Stimulated activated memory B cell treated with anti-CD40 and anti-IgM and Interleukin-4, amounts not matched to agents 10 μg/mL and 1 μg/mL and 100 μg/mL, for 72 hours (primary cell): ENCODE measurements around the gene SF3A1.

Experiments
- ATAC-seq: fragments of 150-1000 bp; cut with Tn5 transposase; 2 replicates; pipeline ENCODE4 v1.10.0; 2021
- H3K27ac Mint-ChIP-seq: one replicate; pipeline ENCODE4 v1.8.0; 2022; ENCODE audit warnings: mild to moderate bottlenecking, mixed read lengths
- H3K27me3 Mint-ChIP-seq: one replicate; pipeline ENCODE4 v1.8.0; 2022; ENCODE audit warnings: mixed read lengths
- H3K36me3 Mint-ChIP-seq: one replicate; pipeline ENCODE4 v1.8.0; 2022; ENCODE audit warnings: mixed read lengths
- H3K4me1 Mint-ChIP-seq: one replicate; pipeline ENCODE4 v1.8.0; 2022; ENCODE audit warnings: mixed read lengths
- H3K4me3 Mint-ChIP-seq: one replicate; pipeline ENCODE4 v1.8.0; 2022; ENCODE audit warnings: mild to moderate bottlenecking, moderate library complexity, mixed read lengths
- H3K9me3 Mint-ChIP-seq: one replicate; pipeline ENCODE4 v1.8.0; 2022; ENCODE audit warnings: mixed read lengths

SF3A1 gene

GRCh38 chr22:30371981-30372380, 15.3 kb upstream of the SF3A1 start:
- Mint-ChIP-seq H3K9me3 (no peaks in the 10 kb centered on the region), H3K36me3 (peaks cover 5% of the 10 kb centered on the region), H3K27ac (no peak overlapping the region), H3K4me3 (no peak overlapping the region), H3K4me1 (no peaks in the 10 kb centered on the region), H3K27me3 (no peaks in the 10 kb centered on the region)
- ATAC-seq = no peak

DNA sequence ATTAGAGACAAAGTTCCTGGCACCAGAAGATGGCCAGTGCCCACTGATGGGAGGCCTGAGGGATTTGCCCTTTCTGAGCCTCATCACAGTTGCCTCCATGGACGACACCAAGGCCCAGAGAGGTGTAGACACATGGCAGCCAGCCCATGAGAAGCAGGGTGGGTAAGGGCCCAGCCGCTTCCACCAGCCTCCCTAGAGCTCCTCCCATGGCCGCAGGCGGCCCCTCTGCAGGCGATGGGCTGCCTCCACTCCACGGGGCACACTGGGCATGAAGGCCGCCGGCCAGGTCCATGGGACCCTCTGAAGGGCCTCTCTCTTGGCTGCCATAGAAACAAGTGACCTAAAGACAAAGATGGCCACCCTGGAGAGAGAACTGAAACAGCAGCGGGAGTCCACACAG, 14.6 kb upstream of the SF3A1 start:
- H3K36me3 Mint-ChIP-seq = peaks cover 10% of the 10 kb centered on the region
- H3K27me3 Mint-ChIP-seq = no peaks in the 10 kb centered on the region
- no peaks in the 10 kb centered on the region for H3K9me3 Mint-ChIP-seq
- no peaks in the 10 kb centered on the region for H3K4me1 Mint-ChIP-seq
- no peak for ATAC-seq
- no peak overlapping the region for H3K4me3 Mint-ChIP-seq
- no peak overlapping the region for H3K27ac Mint-ChIP-seq

DNA sequence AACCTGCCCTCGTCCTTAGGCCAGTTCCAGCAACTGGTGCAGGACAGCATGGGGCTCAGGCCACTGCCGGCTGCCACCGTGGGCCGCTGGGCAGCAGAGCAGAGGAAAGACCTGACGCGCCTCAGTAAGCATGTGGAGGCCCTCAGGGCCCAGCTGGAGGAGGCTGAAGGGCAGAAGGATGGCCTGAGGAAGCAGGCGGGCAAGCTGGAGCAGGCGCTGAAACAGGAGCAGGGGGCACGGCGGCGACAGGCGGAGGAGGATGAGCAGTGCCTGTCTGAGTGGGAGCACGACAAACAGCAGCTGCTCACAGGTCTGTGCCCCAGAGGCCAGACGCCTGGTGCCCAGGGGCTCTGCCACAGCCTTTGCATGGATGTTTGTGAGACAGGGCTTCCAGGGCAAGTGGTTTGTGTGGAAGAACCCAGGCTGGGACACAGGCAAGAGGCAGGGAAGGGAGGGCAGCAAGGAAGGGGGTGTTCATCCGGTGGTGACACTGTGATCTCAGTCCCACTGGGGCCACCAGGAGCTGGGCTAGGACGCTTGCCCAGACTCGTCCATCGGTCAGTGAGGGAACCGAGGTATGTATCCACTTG, 14.0 kb upstream of the SF3A1 start:
- Mint-ChIP-seq H3K27ac (no peak overlapping the region), H3K4me1 (no peaks in the 10 kb centered on the region), H3K9me3 (no peaks in the 10 kb centered on the region), H3K27me3 (no peaks in the 10 kb centered on the region), H3K4me3 (no peak overlapping the region), H3K36me3 (peaks cover 14% of the 10 kb centered on the region)
- no peak for ATAC-seq

GRCh38 chr22:30368420-30368819, 11.7 kb upstream of the SF3A1 start:
- H3K4me3 Mint-ChIP-seq = no peak overlapping the region
- no peaks in the 10 kb centered on the region for H3K27me3 Mint-ChIP-seq
- no peaks in the 10 kb centered on the region for H3K9me3 Mint-ChIP-seq
- no peak for ATAC-seq
- H3K36me3 Mint-ChIP-seq = peaks cover 15% of the 10 kb centered on the region
- no peaks in the 10 kb centered on the region for H3K4me1 Mint-ChIP-seq
- H3K27ac Mint-ChIP-seq = no peak overlapping the region

DNA sequence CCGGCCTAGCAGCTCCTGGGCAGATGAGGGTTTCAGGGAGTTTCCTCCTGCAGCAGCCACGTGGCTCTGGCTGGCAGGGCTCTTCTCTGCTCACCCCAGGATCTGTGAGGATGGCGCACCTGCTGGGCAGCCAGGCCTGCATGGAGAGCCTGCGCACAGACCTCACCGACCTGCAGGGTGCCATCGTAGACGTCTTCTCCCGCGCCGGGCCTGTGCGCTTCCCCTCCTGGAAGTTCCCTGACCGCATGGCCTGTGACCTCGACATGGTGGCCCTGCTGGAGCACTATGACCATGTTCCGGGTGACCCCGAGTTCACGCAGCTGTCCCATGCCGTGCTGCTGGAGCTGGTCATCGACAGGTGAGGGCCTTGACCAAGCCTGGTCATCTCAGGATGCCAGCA, 9.2 kb upstream of the SF3A1 start:
- Mint-ChIP-seq H3K27ac (no peak overlapping the region), H3K4me1 (no peaks in the 10 kb centered on the region), H3K4me3 (no peak overlapping the region)

GRCh38 chr22:30362651-30363281, 6.1 kb upstream of the SF3A1 start:
- Mint-ChIP-seq H3K27ac (no peak overlapping the region), H3K27me3 (no peaks in the 10 kb centered on the region), H3K9me3 (no peaks in the 10 kb centered on the region), H3K4me3 (no peak overlapping the region), H3K36me3 (peaks cover 15% of the 10 kb centered on the region), H3K4me1 (peaks cover 5% of the 10 kb centered on the region)
- peak; percentile 27 for ATAC-seq

More for the DNA sequence above, 9.2 kb upstream of the SF3A1 start:
- Mint-ChIP-seq H3K9me3 (no peaks in the 10 kb centered on the region), H3K36me3 (peaks cover 15% of the 10 kb centered on the region), H3K27me3 (no peaks in the 10 kb centered on the region)
- no peak for ATAC-seq

DNA sequence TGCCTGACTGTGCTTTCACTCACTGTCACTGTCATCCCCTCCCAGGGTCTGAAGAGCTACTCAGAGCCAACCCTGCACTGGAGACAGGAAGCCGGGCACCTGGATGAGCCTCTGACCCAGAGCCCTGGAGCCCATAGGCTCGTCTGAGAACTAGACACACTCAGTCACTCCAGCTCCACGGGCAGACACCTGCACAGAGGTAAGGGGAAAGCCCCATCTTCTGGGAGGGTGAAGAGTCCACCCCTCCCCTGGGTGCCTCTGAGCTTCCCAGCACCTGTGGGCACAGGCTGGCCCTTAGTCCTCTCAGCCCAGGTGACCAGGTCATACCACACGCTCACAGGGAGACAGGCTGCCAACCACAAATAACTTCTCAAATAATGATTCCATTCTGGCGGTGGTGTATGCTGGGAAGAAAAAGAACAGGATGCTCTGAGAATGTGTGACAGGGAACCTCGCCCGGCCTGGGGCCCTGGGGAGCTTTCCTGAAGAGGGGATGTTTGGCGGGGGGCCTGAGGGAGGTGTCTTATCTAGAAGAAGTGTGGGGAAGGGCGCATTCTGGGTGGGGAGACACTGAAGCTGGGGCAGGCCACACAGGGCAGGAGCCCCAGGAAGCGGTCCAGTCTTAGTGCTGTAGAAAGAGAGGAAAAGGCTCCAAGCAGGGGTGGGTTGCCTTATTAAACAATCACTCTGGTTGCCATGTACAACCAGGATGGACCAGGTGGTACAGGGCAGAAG, 5.4 kb upstream of the SF3A1 start:
- Mint-ChIP-seq H3K36me3 (peaks cover 15% of the 10 kb centered on the region), H3K4me3 (no peak overlapping the region), H3K4me1 (peaks cover 12% of the 10 kb centered on the region), H3K27me3 (no peaks in the 10 kb centered on the region), H3K27ac (no peak overlapping the region), H3K9me3 (no peaks in the 10 kb centered on the region)
- ATAC-seq = no peak

- Mint-ChIP-seq H3K4me3 (no peak overlapping the region), H3K27ac (no peak overlapping the region), H3K9me3 (no peaks in the 10 kb centered on the region), H3K27me3 (no peaks in the 10 kb centered on the region), H3K36me3 (peaks cover 10% of the 10 kb centered on the region), H3K4me1 (peaks cover 44% of the 10 kb centered on the region)
- ATAC-seq = no peak
These were observed 1.8 kb upstream of the SF3A1 start for GRCh38 chr22:30358541-30358940.

DNA sequence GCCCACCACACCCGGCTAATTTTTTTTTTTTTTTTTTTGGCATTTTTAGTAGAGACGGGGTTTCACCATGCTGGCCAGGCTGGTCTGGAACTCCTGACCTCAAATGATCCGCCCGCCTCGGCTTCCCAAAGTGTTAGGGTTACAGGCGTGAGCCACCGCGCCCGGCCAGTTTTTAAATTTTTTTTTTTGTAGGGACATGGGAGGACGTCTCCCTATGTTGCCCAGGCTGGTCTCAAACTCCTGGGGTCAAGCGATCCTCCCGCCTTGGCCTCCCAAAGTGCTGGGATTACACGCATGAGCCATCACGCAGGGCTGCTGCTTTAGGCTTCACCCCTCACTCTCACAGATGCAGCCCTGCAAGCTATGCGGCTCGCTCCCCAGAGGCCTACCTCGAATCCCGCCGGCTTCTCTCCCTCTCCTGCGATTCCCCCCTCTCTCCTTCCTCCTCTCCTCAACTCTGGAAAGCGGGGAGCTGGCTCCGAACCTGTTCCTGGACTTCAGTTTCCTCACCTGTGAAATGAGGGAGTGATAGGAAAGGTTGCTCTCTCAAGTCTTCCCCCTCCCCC, 1.0 kb upstream of the SF3A1 start:
- Mint-ChIP-seq H3K4me1 (peaks cover 45% of the 10 kb centered on the region), H3K4me3 (peak overlapping the region; percentile 95), H3K27ac (peak overlapping the region; percentile 90)

DNA sequence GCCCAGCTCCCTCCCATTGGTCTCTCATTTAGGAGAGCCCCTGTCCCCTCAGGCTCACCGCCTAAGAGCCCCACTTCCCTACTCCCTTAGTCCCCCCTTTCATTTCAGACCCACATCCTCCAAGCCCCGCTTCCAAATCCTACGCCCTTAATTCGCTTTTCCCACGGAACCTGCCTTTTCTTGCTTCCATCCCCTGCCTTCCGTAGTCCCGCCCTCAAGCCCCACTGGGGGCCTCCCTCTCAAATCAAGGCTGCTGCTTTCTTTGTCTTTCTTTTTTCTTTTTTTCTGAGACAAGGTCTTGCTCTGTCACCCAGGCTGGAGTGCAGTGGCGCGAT, 509 bp upstream of the SF3A1 start:
- no peaks in the 10 kb centered on the region for H3K9me3 Mint-ChIP-seq
- H3K4me1 Mint-ChIP-seq = peaks cover 46% of the 10 kb centered on the region
- H3K36me3 Mint-ChIP-seq = peaks cover 17% of the 10 kb centered on the region
- H3K4me3 Mint-ChIP-seq = peak overlapping the region; percentile 95
- H3K27ac Mint-ChIP-seq = peak overlapping the region; percentile 90
- ATAC-seq = peak; percentile 1
- H3K27me3 Mint-ChIP-seq = no peaks in the 10 kb centered on the region

More for the DNA sequence above, 1.0 kb upstream of the SF3A1 start:
- Mint-ChIP-seq H3K27me3 (no peaks in the 10 kb centered on the region), H3K36me3 (peaks cover 11% of the 10 kb centered on the region), H3K9me3 (no peaks in the 10 kb centered on the region)
- ATAC-seq = no peak

DNA sequence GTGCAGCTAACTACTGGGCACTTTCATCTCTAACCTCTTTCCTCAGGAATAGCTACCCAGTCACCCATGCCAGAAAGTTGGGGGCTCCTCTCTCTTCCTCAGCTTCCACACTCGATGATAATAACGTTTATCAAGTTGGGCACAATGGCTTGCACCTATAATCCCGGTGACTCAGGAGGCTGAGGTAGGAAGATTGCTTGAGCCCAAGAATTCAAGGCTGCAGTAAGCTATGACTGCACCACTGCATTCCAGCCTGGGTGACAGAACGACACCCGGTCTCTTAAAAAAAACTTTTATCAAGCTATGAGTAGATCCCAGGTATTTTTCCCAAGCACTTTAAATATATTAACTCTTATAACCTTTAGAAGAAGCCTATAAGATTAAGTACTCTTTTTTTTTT, 2.0 kb downstream of the SF3A1 start:
- Mint-ChIP-seq H3K36me3 (peaks cover 36% of the 10 kb centered on the region), H3K27ac (peak overlapping the region; percentile 90), H3K4me3 (peak overlapping the region; percentile 95), H3K9me3 (no peaks in the 10 kb centered on the region), H3K27me3 (no peaks in the 10 kb centered on the region), H3K4me1 (peaks cover 68% of the 10 kb centered on the region)
- no peak for ATAC-seq

DNA sequence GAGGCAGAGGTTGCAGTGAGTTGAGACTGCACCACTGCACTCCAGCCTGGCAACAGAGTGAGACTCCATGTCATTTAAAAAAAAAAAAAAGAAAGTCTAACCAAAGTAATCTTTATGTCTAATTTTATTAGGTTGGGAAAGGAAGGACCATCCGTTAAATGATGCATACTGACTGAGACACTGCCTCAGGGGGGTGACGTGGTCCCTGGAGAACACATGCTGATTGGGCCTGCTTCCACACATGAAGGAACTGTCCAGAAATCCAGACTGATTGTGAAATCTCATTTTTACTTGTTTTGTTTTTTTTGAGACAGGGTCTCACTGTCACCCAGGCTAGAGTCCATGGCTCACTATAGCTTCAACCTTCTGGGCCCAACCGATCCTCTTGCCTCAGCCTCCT, 5.5 kb downstream of the SF3A1 start:
- Mint-ChIP-seq H3K4me1 (peaks cover 76% of the 10 kb centered on the region), H3K27me3 (no peaks in the 10 kb centered on the region), H3K4me3 (no peak overlapping the region), H3K27ac (no peak overlapping the region), H3K36me3 (peaks cover 51% of the 10 kb centered on the region), H3K9me3 (no peaks in the 10 kb centered on the region)
- no peak for ATAC-seq

GRCh38 chr22:30348809-30349208, 7.9 kb downstream of the SF3A1 start:
- H3K4me3 Mint-ChIP-seq = peak overlapping the region; percentile 48
- H3K4me1 Mint-ChIP-seq = peaks cover 52% of the 10 kb centered on the region
- peaks cover 52% of the 10 kb centered on the region for H3K36me3 Mint-ChIP-seq
- H3K9me3 Mint-ChIP-seq = no peaks in the 10 kb centered on the region
- H3K27me3 Mint-ChIP-seq = no peaks in the 10 kb centered on the region
- ATAC-seq = peak; percentile 62
- H3K27ac Mint-ChIP-seq = peak overlapping the region; percentile 91

- H3K36me3 Mint-ChIP-seq = peaks cover 52% of the 10 kb centered on the region
- no peaks in the 10 kb centered on the region for H3K9me3 Mint-ChIP-seq
- H3K27me3 Mint-ChIP-seq = no peaks in the 10 kb centered on the region
- peak; percentile 67 for ATAC-seq
- peak overlapping the region; percentile 48 for H3K4me3 Mint-ChIP-seq
- H3K27ac Mint-ChIP-seq = peak overlapping the region; percentile 91
- H3K4me1 Mint-ChIP-seq = peaks cover 48% of the 10 kb centered on the region
These were observed 8.3 kb downstream of the SF3A1 start for GRCh38 chr22:30348404-30348803.

GRCh38 chr22:30347255-30347892, 9.3 kb downstream of the SF3A1 start:
- Mint-ChIP-seq H3K27me3 (no peaks in the 10 kb centered on the region), H3K9me3 (no peaks in the 10 kb centered on the region), H3K4me3 (no peak overlapping the region), H3K27ac (peak overlapping the region; percentile 91), H3K36me3 (peaks cover 55% of the 10 kb centered on the region), H3K4me1 (peaks cover 48% of the 10 kb centered on the region)
- ATAC-seq = peak; percentile 65
